Adrenal gland (tissue), 5 donors: Measurements from ENCODE around the gene KIF2A.

Experiments
- CTCF ChIP-seq, 6 experiments: fragments of 450-650 bp in 4 of 6; fragments of 200-600 bp in 2 of 6; sonication (generic) in 1 of 6; IDR thresholded peaks; 1 replicate in 5 of 6; 2 replicates in 1 of 6; pipeline versions ENCODE4 v1.5.1 to v1.8.0; 2016 to 2021; ENCODE audit warnings: antibody characterized with exemption in 6 of 6, mild to moderate bottlenecking in 2 of 6, moderate library complexity in 1 of 6
- POLR2A ChIP-seq, 2 donors: fragments of 450-650 bp; IDR thresholded peaks; one replicate each; pipeline ENCODE4 v1.6.1; 2017; ENCODE audit warnings: antibody characterized with exemption in 2 of 2, mild to moderate bottlenecking in 2 of 2, moderate library complexity in 1 of 2
- donor health status: DM: no; HTN: no; CAD: no.

- TF ChIP-seq CTCF (IDR thresholded peaks at IDR 0.05), result no peak
- no peak for TF ChIP-seq POLR2A (IDR thresholded peaks at IDR 0.05)
These were observed 126.0 kb downstream of the KIF2A start for GRCh38 chr5:62431735-62432620.
